ENCODE measurements around the gene CDH8.
A peak's percentile ranks its signal among the peaks of the same experiment; 100 is the strongest.
"Not testable (repeated sequence)": the region's sequence is repeated elsewhere in the genome, so short reads cannot be mapped to it uniquely, and the experiment has no call there.

CDH8 gene

DNA sequence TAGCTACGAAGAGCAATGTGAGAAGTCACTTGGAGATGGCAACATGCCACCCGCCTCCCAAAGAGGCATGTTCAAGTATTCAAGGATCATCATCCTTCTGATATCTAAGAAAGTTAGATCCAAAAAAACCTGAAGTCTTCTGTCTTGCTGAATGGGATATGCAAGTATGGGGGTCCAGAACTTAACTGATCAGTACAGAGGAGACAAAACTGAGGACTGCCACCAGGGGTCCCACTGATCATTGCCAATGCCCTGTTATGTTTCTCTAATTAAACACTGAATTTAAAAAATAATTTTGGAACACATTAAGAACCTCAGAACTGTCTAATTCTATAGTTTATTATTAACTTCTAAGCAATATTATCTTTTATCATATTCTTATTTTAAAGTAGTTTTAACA is 99.7 kb downstream of the CDH8 start:
- no peak for DNase-seq (ENCODE audit: low read depth)

DNA sequence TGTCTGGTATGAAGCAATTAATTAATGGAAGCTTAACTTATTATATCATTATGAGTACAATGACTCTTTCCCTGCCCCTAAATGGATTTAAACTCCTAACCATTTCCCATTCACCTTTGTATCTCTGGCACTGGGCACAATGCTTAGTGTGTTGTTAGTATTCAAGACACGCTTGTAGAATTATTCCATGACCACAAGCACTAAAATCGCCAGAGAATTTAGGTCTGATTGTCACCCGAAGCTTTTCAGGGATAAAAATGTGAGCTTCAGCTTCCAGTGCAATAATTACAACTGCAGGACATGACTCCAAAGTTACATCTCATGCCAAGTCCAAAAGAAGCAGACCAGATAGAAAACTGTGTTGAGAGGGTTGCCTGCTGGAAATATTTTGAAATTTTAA is 101.6 kb downstream of the CDH8 start:
- no peak for DNase-seq (ENCODE audit: low read depth)

DNA sequence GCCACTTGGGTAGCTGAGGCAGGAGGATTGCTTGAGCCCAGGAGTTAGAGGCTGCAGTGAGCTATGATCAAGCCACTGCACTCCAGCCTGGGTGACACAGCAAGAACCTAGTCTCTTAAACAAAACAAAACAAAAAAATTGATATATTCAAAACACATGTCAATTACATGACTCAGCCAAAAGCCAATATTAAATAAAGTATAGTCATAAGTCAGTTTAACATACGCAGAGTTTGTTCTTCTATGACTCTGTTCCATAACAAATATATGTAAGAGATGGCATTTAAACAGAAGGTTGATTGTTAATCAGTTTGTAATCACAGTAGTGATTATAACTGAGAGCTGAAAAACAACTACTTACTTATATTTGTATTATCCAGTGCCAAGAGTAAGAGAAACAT is 106.5 kb downstream of the CDH8 start:
- no peak for DNase-seq (ENCODE audit: low read depth)

DNA sequence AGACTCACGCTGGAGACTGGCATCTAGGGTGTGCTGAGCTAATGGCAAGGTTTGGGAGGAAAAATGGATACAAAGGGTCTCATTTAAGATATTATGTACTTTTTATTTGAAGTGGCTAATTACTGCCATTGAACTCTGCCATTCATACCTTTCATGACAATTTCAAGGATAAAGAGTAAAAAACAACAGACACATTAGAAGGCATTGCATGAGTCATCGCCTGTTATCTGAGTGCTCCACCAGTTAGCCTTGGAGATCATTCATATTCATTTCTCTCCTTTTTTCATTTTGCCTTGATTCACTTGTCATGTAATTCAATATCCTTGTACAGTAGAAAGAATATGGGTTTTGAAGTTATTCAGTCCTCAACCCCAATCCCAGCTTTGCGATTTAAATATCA is 109.5 kb downstream of the CDH8 start:
- DNase-seq (ENCODE audit: low read depth) = no peak

DNA sequence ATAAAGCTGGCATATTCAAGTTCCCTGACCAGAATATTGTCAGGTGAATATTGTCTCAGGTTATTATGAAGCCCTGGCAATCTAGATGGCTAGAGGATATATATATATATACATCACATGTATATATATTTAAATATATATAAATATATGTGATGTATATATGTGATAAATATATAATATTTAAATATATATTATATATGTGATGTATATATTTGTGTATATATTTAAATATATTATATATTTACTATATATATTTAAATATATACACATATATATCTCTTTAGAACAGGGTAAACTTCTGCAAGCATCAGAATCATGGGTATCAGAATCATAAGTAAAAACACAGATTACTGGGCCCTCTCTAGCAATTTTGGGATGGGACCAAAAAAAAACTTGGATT is 112.6 kb downstream of the CDH8 start:
- DNase-seq (ENCODE audit: low read depth) = no peak

DNA sequence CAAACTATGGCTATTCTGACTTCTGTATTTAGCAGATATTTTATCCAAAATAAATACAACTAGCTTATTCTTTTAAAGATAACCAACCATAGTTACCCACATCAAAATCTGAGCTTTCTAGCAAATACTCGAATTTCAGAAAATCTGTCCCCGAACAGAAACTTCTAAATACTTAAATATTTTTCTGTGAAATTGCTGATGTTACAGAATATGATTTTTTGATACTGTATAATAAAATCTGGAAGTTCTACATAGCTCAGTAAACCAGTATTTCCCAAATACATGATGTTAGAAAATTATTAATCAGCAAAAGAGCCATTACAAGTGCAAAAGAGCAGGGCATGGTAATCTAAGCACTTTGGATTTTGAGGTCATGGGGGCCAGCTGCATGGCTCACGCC is 114.9 kb downstream of the CDH8 start:
- no peak for DNase-seq (ENCODE audit: low read depth)

DNA sequence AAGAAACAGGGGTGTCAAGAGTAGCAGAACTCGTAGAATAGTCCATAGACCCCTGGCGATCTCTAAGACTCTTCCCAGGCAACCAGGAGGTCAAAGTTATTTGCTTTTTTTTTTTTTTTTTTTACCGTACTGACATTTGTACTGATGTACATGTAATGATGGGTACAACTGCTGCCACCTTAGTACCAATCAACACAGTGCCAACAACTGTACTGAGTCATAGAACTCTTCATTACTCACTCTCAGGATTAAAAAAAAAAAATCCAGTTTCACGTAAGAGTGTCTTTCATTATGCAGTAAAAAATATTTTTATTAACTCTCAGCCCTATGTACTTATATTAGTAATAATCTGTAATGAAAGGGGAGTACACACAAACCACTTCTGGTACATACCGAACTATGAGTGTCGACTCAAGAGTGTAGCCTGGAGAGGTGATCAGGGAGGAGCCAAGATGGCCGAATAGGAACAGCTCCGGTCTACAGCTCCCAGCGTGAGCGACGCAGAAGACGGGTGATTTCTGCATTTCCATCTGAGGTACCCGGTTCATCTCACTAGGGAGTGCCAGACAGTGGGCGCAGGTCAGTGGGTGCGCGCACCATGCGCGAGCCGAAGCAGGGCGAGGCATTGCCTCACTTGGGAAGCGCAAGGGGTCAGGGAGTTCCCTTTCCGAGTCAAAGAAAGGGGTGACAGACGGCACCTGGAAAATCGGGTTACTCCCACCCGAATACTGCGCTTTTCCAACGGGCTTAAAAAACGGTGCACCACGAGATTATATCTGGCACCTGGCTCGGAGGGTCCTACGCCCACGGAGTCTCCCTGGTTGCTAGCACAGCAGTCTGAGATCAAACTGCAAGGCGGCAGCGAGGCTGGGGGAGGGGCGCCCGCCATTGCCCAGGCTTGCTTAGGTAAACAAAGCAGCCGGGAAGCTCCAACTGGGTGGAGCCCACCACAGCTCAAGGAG is 118.1 kb downstream of the CDH8 start:
- not testable (repeated sequence) for DNase-seq (ENCODE audit: low read depth)

DNA sequence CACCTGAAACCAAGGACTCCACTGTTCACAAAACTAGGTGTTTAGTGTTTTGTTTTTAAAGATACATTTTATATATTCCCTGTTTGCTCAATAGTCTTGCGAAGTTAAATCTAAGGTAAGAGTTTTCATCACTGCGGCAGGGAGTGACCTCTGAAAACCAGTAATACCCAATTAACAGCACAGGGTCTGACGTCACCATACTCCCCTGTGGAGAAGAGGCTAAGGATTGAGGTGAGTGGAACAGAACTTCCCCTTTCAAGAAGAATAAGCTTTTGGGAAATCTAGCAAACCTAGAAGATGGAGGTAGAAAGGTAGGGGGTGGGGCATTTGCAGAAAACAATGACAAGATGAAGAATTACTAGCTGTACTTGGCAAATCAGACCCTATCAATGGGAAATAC is 120.7 kb downstream of the CDH8 start:
- no peak for DNase-seq (ENCODE audit: low read depth)

DNA sequence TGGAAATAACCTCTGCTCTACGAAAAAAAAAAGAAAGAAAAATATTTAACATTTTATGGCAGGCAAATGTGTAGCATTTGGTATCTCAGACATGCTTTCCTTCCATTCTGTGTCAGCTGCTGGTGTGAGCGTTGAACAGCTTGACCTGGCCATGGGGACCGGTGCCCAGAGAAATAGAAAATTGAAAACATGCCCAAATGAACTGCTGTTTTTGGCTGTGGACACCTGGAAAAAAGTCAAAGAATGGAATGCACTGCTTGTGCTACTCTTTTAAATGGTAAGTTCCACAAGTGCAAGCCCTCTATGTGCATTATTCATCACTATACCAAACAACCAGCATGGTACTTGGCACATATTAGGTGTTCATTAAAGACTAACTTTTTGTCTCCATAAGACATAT is 127.2 kb downstream of the CDH8 start:
- DNase-seq (ENCODE audit: low read depth) = no peak

DNA sequence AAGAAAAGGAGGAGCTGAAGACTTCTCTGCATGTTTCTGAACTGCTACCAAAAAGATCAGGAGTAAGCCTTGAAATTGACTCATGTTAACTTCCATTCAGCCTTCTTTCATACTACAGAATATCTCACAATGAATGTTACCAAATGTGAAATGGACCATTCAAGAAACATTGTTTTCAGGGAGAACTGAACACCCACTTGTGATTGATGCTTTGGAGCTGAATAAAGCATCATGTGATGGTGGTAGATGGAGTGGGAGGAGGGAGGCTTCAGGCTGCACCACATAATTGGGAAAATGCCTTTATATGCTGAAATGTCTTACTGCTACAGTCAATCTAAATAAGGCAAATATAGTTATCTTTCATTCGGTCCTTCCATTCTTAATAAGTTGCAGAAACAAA is 127.8 kb downstream of the CDH8 start:
- DNase-seq (ENCODE audit: low read depth) = no peak

DNA sequence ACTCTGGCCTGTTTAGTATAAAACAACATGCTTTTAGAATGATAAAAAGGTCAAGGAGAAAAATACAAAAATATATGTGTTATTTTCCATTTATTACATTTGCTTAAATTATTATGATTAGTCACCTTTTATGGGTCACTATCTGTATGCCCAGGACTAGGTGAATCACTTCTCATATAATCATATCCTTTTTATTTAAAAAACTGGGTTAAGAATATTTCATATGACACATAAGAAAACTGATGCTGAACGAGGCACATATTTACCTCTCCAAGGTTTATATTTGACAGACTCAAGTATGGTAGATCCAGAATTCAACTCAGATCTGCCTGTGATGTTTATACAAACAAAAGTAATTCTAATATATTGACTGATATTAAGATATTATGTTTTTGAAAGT is 134.5 kb downstream of the CDH8 start:
- DNase-seq (ENCODE audit: low read depth) = no peak

DNA sequence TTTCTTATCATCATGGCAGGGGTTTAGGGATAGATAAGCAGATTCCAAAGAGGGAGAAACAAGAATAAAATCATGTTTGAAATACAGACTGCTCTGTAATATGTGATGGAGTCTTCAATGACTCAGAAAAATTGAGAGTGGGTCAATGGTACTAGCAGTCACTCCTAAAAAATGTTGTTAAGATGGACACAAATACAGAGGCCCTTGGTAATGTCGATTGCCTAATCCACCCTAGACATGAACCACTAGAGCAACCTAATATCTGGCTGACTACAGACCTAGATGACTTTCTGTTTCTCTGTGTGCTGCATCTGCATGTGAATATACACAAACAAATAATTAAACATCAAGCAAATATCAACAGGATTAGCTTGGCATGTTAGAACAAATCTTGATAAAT is 135.8 kb downstream of the CDH8 start:
- DNase-seq (ENCODE audit: low read depth) = peak; percentile 43

DNA sequence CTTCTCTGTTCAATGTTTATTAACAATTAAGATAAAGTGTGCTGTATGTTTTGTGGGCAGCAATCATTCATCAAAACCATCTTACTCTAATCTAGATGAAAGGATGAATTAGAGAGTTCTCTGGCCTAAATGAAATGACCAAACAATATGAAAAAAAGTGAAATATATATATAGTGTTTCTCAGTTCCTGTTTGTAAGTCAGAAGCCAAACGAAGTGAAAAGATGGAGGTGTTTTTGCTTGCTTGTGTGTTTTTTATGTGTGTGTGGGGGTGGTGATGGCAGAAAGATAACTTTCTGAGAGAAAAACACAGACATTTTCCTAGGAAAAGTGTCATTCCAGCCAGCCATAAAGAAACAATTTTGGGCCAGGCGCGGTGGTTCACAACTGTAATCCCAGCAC is 138.6 kb downstream of the CDH8 start:
- no peak for DNase-seq (ENCODE audit: low read depth)

DNA sequence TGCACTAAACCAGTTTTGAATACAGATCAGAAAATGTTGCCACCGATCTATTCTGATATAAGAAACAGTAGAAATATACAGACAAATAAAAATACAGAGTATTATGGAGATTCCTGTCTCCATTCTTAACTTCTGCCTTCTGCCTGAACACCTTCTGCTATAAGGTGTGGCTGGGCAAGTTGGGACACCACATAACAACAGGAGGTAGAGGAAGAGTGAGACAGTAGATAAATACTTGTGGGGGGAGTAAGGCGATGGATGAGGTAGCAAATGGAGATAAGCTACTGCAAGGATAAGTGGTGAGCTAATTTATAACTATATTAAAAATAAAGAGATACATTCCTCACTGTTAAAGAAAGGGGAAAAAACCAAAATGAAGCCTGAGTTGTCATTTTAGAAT is 143.7 kb downstream of the CDH8 start:
- DNase-seq (ENCODE audit: low read depth) = no peak

DNA sequence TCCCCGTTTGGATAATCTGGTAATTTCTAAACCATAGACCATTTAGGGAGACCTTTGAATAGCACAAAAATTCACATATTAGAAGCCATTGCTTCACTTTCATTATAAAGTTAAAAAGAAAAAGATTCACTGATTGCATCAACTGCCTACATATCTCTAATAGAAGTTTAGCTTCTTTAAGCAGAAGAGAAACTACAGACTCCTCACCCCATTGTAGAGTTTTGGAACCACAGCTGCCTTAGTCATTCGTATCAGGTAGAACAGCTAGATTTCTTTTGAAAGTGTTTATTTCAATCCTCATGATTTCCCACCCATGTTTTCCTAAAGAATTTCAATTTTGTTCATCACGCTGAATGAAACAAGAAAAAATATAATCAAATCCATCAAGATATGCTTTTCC is 144.8 kb downstream of the CDH8 start:
- DNase-seq (ENCODE audit: low read depth) = no peak

DNA sequence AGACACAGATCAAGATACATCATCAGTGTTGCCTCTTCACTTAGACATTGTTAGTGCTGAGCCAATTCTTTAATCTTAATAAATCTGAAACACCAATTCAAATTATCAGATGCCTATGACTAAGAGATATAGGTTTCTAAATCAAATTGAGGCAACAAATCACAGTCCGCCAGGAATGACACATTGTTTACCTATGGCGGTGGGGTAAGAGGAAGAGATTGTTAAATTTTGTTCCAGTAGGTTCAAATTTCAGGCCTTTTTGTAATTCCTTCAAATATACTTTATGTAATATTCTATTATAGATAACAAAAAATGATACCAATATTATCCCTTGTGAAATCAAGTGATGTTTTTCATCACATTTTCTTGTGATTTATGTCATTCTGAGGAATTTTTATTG is 145.9 kb downstream of the CDH8 start:
- DNase-seq (ENCODE audit: low read depth) = no peak

DNA sequence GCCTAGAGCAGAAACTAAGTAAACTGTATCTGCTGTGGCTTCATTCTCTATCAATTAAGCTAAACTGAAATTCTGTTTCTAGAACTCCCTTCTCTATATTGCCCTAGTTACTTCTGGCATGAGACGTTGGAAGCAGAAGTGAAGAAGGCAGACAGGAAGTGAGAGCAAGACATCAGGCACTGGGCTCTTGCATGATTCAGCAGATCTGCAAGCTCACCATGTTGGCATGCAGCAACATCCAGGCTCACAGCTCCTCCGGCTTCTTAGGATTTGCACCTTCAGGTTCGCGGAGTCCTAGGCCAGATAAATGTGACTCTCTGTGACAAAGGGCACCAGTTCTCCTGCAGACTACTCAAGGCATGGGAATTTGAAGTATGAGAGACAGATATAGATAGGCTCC is 148.3 kb downstream of the CDH8 start:
- peak; percentile 6 for DNase-seq (ENCODE audit: low read depth)

DNA sequence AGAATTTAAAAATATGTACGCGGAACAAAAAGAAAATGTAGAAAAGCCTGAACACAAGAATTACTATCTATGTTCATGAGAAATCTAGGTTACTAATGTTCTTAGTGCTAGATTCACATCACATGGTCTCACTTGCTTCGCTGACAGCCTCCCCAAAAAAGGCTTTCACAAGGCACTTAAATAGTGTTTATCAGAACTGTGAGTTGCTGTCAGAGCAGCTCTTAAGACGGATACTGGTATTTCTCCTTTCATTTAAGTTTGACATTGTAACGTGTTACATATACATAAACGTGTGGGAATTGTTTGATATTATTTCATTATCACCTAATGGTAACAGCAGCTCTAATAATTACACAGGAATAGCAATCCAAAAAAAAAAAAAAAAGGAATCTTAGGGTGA is 150.9 kb downstream of the CDH8 start:
- no peak for DNase-seq (ENCODE audit: low read depth)

DNA sequence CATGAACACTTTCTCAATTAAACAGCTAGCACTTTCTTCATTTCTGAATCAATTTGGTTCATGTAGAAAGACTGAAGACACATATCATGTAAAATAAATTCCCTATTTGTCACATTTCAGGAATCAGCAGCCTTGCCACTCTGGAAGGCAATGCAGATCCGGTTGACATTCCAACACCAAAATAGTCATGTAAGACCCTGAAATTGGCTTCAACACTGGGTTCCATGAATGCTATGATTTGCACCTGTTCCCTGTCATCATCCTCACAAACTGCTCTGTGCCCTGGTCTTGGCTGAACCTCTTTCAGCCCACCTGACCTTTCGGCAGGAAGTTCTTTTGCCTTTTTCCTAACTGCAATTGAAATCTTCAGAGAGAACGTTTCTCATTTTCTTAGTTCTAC is 156.9 kb downstream of the CDH8 start:
- no peak for DNase-seq (ENCODE audit: low read depth)

DNA sequence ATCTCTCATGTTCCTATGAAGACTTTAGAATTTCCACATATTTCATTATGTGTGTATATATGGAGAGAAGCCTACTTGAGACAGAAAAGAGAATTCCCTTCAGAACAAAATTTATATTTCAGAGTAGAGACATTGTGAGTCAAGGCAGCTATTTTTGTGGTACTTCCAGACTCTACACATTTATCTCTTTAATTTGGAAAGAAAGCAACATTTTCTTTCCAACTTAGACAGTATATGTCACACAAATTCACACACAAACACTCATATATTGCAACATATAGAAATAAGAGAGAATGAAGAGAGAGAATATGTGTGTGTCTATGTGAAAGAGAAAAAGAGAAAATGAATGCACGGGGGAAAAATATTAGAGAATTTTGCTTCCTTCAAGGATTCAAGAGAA is 158.8 kb downstream of the CDH8 start:
- no peak for DNase-seq (ENCODE audit: low read depth)

DNA sequence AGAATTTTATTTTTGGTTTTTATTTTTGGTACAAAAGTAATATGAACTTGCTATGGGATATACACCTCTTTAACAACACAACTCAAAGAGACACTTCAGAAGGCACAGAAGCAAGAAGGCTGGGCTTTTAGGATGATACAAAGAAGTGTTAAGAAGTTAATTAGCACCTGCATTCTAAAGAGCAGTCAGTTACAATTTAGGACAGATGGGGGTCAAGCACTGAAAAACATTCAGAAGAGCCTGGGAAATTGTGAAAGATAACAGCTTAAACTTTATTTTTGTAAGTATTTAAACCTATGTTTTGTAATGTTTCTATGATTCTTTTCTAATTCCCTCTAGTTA is 163.5 kb downstream of the CDH8 start:
- no peak for DNase-seq (ENCODE audit: low read depth)

DNA sequence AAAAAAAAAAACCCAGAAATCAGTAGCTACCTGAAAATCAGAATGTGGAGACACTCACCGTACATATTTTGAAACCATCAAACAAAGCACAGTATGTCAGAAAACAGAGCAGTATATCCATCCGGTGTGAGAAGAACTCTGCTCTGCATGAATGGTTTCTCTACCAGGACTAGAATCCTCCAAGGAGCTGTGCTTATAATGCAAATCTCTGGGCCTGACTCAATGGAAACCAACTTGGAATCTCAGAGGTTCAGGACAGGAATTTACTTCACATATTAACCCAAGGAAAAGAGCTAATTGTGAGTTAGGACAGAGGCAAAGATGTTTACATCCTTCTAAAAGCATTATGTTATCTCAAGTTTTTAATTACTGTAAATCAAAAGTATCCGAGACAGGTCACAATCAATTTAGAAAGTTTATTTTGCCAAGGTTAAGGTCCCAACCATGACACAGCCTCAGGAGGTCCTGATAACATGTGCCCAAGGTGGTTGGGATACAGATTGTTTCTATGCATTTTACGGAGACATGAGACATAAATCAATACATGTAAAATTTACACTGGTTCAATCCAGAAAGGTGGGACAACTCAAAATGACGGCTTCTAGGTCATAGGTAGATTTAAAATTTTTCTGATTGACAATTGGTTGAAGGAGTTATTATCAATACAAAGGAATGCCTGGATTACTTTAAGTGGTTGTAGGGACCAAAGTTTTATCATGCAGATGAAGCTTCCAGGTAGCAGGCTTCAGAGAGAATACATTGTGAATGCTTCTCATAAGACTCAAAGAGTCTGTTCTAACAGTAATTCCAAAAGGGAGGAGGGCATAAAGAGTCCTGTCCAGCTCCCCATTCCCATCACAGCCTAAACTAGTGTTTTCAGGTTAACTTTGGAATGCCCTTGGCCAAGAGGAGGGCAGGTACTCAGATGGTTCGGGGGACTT is 164.1 kb downstream of the CDH8 start:
- DNase-seq (ENCODE audit: low read depth) = no peak
